Endodermal cell (in vitro differentiated cells): ENCODE measurements around the gene DQX1. TPM values are rescaled to one million over a fixed set of nuclear protein-coding genes. Genes with fewer than 3 reads are reported as not detected.

ENCODE experiments used
- DNase-seq: peaks from one replicate; pipeline ENCODE4 v3.0.0-alpha.2; 2017
- H3K27ac ChIP-seq: 2 replicates; pipeline ENCODE4 v1.5.1; 2013; ENCODE audit warnings: mild to moderate bottlenecking, low read depth, low read length, moderate library complexity
- H3K27me3 ChIP-seq: 2 replicates; pipeline ENCODE4 v1.6.1; 2013; ENCODE audit warnings: mild to moderate bottlenecking, low read length, moderate library complexity; ENCODE audit not compliant: insufficient read depth, control insufficient read depth, poor library complexity, severe bottlenecking
- H3K36me3 ChIP-seq: 2 replicates; pipeline ENCODE4 v1.7.0; 2013; ENCODE audit warnings: mild to moderate bottlenecking, low read length, moderate library complexity; ENCODE audit not compliant: control insufficient read depth, insufficient read depth
- H3K4me1 ChIP-seq: one replicate; pipeline ENCODE4 v1.7.0; 2013; ENCODE audit warnings: low read length; ENCODE audit not compliant: control insufficient read depth, insufficient read depth
- H3K4me3 ChIP-seq: 2 replicates; pipeline ENCODE4 v1.5.1; 2013; ENCODE audit warnings: mild to moderate bottlenecking, low read length, moderate library complexity
- H3K9ac ChIP-seq: 2 replicates; pipeline ENCODE4 v1.6.1; 2013; ENCODE audit warnings: mild to moderate bottlenecking, low read length, moderate library complexity; ENCODE audit not compliant: poor library complexity, severe bottlenecking; ENCODE audit errors: extremely low read depth
- H3K9me3 ChIP-seq: 2 replicates; pipeline ENCODE4 v1.6.1; 2013; ENCODE audit warnings: mild to moderate bottlenecking, low read length, moderate library complexity; ENCODE audit not compliant: control insufficient read depth
- H3K27ac Mint-ChIP-seq: 2 replicates; pipeline ENCODE4 v1.8.0; 2020; ENCODE audit warnings: mixed read lengths
- H3K27me3 Mint-ChIP-seq: 2 replicates; pipeline ENCODE4 v1.8.0; 2021; ENCODE audit warnings: mild to moderate bottlenecking, mixed read lengths; ENCODE audit not compliant: insufficient read depth
- H3K36me3 Mint-ChIP-seq: 2 replicates; pipeline ENCODE4 v1.8.0; 2020; ENCODE audit warnings: low read depth, mixed read lengths
- H3K4me1 Mint-ChIP-seq: 2 replicates; pipeline ENCODE4 v1.8.0; 2020; ENCODE audit warnings: mixed read lengths
- H3K4me3 Mint-ChIP-seq: 2 replicates; pipeline ENCODE4 v1.8.0; 2020; ENCODE audit warnings: mild to moderate bottlenecking, moderate library complexity, mixed read lengths
- H3K9me3 Mint-ChIP-seq: 2 replicates; pipeline ENCODE4 v1.8.0; 2020; ENCODE audit warnings: mild to moderate bottlenecking, mixed read lengths
- WGBS, 2 experiments: methylation state at CpG; one replicate each; pipeline versions ENCODE4 v1.1.5 to v1.1.7; 2013; ENCODE audit warnings: missing lambda C conversion rate in 2 of 2, mixed read lengths in 1 of 2; ENCODE audit not compliant: insufficient coverage in 1 of 2, insufficient read length in 1 of 2; 5-methylcytosine and 5-hydroxymethylcytosine counted together
- total RNA-seq, 2 donors: library from RNA; stranded (reverse); fragmentation: NEBNext Ultra II Directional in 1 of 2; extraction: Animal tissue kit (Norgen Biotek cat#: 25700) in 1 of 2; gene quantifications; 2 replicates in 1 of 2; 3 replicates in 1 of 2; pipeline ENCODE4 v1.2.1, GENCODE V29; 2021
- TF ChIP-seq, protein P1 (sequence below): fragments of 200-600 bp; sonication (generic); conservative IDR thresholded peaks from 2 replicates; pipeline ENCODE4 v1.5.0; 2021; ENCODE audit warnings: antibody characterized with exemption, mild to moderate bottlenecking

Gene DQX1
- total RNA-seq, 2 donors from 2014 or later, result 0.93 to 1.1 TPM

DNA sequence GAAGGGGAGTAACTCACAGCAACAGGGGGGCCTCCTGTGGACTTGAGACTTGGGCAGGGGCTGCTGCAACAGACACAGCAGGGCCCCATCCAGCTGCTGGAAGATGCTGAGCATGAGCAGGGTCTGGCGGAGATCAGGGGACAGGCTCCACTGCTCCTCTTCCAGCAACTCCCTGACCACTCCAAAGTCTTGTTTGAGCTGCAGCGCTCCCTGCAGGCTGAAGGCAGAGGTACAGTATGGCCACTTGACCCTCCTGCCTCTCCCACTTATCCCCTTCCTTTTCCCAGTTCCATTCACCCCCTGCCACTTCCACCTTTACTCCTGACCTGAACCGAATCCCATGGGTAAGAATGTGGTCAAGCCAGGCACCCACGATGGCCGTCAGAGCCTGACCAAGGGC, 51.1 kb downstream of the DQX1 start:
- 93 to 100% methylated on average over 4 to 5 of the region's 5 CpGs for WGBS, 2 experiments
- H3K4me3 Mint-ChIP-seq, result no peak overlapping the region

DNA sequence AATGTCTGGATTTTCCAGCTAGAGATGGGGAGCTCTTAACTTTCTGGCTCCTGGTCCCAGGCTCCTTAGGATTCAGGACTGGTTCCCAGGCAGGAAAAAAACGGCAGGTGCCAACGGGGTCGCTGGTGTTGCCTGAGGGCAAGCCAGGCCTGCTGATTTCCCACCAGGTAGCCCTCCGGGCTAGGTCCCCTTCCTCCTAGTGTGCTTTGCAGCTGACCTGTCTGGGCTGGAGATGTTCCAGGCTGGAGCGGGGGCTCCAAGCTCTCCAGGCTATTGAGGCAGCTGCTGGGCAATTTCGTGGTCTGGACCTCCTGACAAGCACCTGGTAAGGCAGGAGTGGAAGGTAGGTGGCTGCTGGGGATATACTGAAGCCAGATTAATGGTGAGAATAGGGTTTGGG, 51.5 kb downstream of the DQX1 start:
- no peaks in the 10 kb centered on the region for H3K27me3 Mint-ChIP-seq
- no peaks in the 10 kb centered on the region for H3K4me1 ChIP-seq
- no peaks in the 10 kb centered on the region for H3K27me3 ChIP-seq
- no peaks in the 10 kb centered on the region for H3K9me3 Mint-ChIP-seq
- H3K36me3 Mint-ChIP-seq, result peaks cover 25% of the 10 kb centered on the region
- DNase-seq, result no peak
- no peak overlapping the region for H3K27ac ChIP-seq
- H3K9ac ChIP-seq, result no peak overlapping the region
- H3K4me1 Mint-ChIP-seq, result no peaks in the 10 kb centered on the region
- no peak overlapping the region for H3K27ac Mint-ChIP-seq
- H3K4me3 Mint-ChIP-seq, result no peak overlapping the region
- H3K4me3 ChIP-seq, result no peak overlapping the region
- H3K9me3 ChIP-seq, result no peaks in the 10 kb centered on the region
- H3K36me3 ChIP-seq, result peaks cover 26% of the 10 kb centered on the region
- TF ChIP-seq, protein P1, sequence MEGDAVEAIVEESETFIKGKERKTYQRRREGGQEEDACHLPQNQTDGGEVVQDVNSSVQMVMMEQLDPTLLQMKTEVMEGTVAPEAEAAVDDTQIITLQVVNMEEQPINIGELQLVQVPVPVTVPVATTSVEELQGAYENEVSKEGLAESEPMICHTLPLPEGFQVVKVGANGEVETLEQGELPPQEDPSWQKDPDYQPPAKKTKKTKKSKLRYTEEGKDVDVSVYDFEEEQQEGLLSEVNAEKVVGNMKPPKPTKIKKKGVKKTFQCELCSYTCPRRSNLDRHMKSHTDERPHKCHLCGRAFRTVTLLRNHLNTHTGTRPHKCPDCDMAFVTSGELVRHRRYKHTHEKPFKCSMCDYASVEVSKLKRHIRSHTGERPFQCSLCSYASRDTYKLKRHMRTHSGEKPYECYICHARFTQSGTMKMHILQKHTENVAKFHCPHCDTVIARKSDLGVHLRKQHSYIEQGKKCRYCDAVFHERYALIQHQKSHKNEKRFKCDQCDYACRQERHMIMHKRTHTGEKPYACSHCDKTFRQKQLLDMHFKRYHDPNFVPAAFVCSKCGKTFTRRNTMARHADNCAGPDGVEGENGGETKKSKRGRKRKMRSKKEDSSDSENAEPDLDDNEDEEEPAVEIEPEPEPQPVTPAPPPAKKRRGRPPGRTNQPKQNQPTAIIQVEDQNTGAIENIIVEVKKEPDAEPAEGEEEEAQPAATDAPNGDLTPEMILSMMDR, result no peak
- 94 to 100% methylated on average over 3 to 6 of the region's 6 CpGs for WGBS, 2 experiments

More for the DNA sequence above, 51.1 kb downstream of the DQX1 start:
- peak; percentile 83 for DNase-seq
- H3K27me3 ChIP-seq, result no peaks in the 10 kb centered on the region
- TF ChIP-seq, protein P1, result peak; percentile 60
- H3K9ac ChIP-seq, result no peak overlapping the region
- no peak overlapping the region for H3K4me3 ChIP-seq
- Mint-ChIP-seq H3K27ac (no peak overlapping the region), H3K9me3 (no peaks in the 10 kb centered on the region), H3K27me3 (no peaks in the 10 kb centered on the region), H3K36me3 (peaks cover 28% of the 10 kb centered on the region), H3K4me1 (no peaks in the 10 kb centered on the region)
- peaks cover 30% of the 10 kb centered on the region for H3K36me3 ChIP-seq
- H3K27ac ChIP-seq, result no peak overlapping the region
- no peaks in the 10 kb centered on the region for H3K4me1 ChIP-seq
- H3K9me3 ChIP-seq, result no peaks in the 10 kb centered on the region

DNA sequence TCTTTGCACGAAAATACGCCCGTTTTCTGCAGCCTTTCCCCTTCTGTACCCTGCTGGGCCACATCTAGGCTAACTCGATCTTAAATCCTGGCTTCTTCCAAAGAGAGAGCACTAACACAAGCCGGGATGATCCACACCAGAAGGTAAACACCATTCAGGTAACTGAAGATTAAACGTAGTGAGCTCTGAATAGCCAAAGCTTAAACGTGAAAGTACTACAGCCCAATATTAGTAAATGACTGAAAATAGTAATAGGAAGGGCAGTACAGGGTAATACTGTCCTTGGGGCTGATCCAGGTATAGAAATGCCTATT, 53.1 kb downstream of the DQX1 start:
- no peaks in the 10 kb centered on the region for H3K9me3 ChIP-seq
- H3K27me3 ChIP-seq, result no peaks in the 10 kb centered on the region
- Mint-ChIP-seq H3K9me3 (no peaks in the 10 kb centered on the region), H3K27me3 (no peaks in the 10 kb centered on the region), H3K27ac (peak overlapping the region; percentile 96), H3K4me1 (no peaks in the 10 kb centered on the region), H3K4me3 (peak overlapping the region; percentile 89), H3K36me3 (peaks cover 23% of the 10 kb centered on the region)
- TF ChIP-seq, protein P1, result no peak
- H3K4me1 ChIP-seq, result no peaks in the 10 kb centered on the region
- H3K9ac ChIP-seq, result peak overlapping the region; percentile 41
- WGBS, 2 experiments, result 24 to 42% methylated on average over 7 of the region's 7 CpGs
- peaks cover 26% of the 10 kb centered on the region for H3K36me3 ChIP-seq
- peak overlapping the region; percentile 85 for H3K27ac ChIP-seq
- H3K4me3 ChIP-seq, result peak overlapping the region; percentile 96
- DNase-seq, result no peak
